CD14-positive monocyte (primary cell): ENCODE measurements around the gene PPP3CA. TPM values are rescaled to one million over a fixed set of nuclear protein-coding genes. Genes with fewer than 3 reads are reported as not detected.

ENCODE experiments used
- DNase-seq, 3 donors: peaks; one replicate each; pipeline ENCODE4 v3.0.0-alpha.2; 2011 to 2022
- H2AFZ ChIP-seq: 2 replicates; pipeline ENCODE4 v1.6.0; 2012; ENCODE audit warnings: mild to moderate bottlenecking, low read depth, low read length, inconsistent platforms; ENCODE audit not compliant: insufficient read depth, poor library complexity, severe bottlenecking
- H3K27ac ChIP-seq, 2 donors: 1 replicate in 1 of 2; 2 replicates in 1 of 2; pipeline ENCODE4 v1.5.1; 2012 to 2013; ENCODE audit warnings: low read length in 2 of 2, control low read depth in 1 of 2, inconsistent platforms in 1 of 2, low read depth in 1 of 2, mild to moderate bottlenecking in 1 of 2
- H3K27me3 ChIP-seq, 2 donors: one replicate each; pipeline versions ENCODE4 v1.6.0 to v1.6.1; 2011 to 2013; ENCODE audit warnings: low read length in 2 of 2; ENCODE audit not compliant: control insufficient read depth in 2 of 2, insufficient read depth in 2 of 2
- H3K36me3 ChIP-seq, 2 donors: replicated peaks in 1 of 2; 1 replicate in 1 of 2; 2 replicates in 1 of 2; pipeline versions ENCODE4 v1.5.1 to v1.6.1; 2012 to 2013; ENCODE audit warnings: low read length in 2 of 2, control low read depth in 1 of 2, inconsistent platforms in 1 of 2, mild to moderate bottlenecking in 1 of 2; ENCODE audit not compliant: insufficient read depth in 2 of 2, control insufficient read depth in 1 of 2
- H3K4me1 ChIP-seq, 2 donors: 1 replicate in 1 of 2; 2 replicates in 1 of 2; pipeline versions ENCODE4 v1.5.1 to v1.6.1; 2012 to 2013; ENCODE audit warnings: low read length in 2 of 2, control low read depth in 1 of 2, inconsistent platforms in 1 of 2, mild to moderate bottlenecking in 1 of 2, moderate library complexity in 1 of 2; ENCODE audit not compliant: insufficient read depth in 2 of 2, control insufficient read depth in 1 of 2
- H3K4me2 ChIP-seq: replicated peaks from 2 replicates; pipeline ENCODE3; 2012; ENCODE audit warnings: low read length, moderate library complexity, mild to moderate bottlenecking; ENCODE audit not compliant: poor library complexity, severe bottlenecking; ENCODE audit errors: extremely low read depth
- H3K4me3 ChIP-seq, 3 experiments: fragments of 200-600 bp in 1 of 3; sonication (generic) in 1 of 3; replicated peaks in 1 of 3; 1 replicate in 2 of 3; 2 replicates in 1 of 3; pipeline ENCODE4 v1.5.1; 2011 to 2013; ENCODE audit warnings: low read length in 3 of 3, mild to moderate bottlenecking in 3 of 3, control low read depth in 2 of 3, low read depth in 2 of 3, inconsistent platforms in 1 of 3, moderate library complexity in 1 of 3
- H3K79me2 ChIP-seq: 2 replicates; pipeline ENCODE4 v1.6.0; 2012; ENCODE audit warnings: mild to moderate bottlenecking, control low read depth, inconsistent platforms, low read length, moderate library complexity; ENCODE audit not compliant: insufficient read depth
- H3K9ac ChIP-seq: 2 replicates; pipeline ENCODE4 v1.6.0; 2017; ENCODE audit warnings: low read length, mild to moderate bottlenecking; ENCODE audit not compliant: insufficient read depth, poor library complexity, severe bottlenecking
- H3K9me3 ChIP-seq, 2 donors: replicated peaks in 1 of 2; 1 replicate in 1 of 2; 2 replicates in 1 of 2; pipeline versions ENCODE4 v1.5.1 to v1.6.1; 2012 to 2013; ENCODE audit warnings: low read length in 2 of 2, control low read depth in 1 of 2; ENCODE audit not compliant: control insufficient read depth in 1 of 2, insufficient read depth in 1 of 2
- H4K20me1 ChIP-seq: 2 replicates; pipeline ENCODE4 v1.6.0; 2012; ENCODE audit warnings: mild to moderate bottlenecking, low read length, control low read depth, moderate library complexity; ENCODE audit not compliant: insufficient read depth
- H3K27ac Mint-ChIP-seq, 7 donors: one replicate each; pipeline ENCODE4 v1.8.0; 2020; ENCODE audit warnings: mild to moderate bottlenecking in 7 of 7, mixed read lengths in 7 of 7, moderate library complexity in 6 of 7, inconsistent platforms in 2 of 7
- H3K27me3 Mint-ChIP-seq, 3 donors: one replicate each; pipeline ENCODE4 v1.8.0; 2021 to 2022; ENCODE audit warnings: low read depth in 3 of 3, mild to moderate bottlenecking in 3 of 3, mixed read lengths in 3 of 3, moderate library complexity in 3 of 3, inconsistent platforms in 1 of 3
- H3K36me3 Mint-ChIP-seq, 2 donors: one replicate each; pipeline ENCODE4 v1.8.0; 2020; ENCODE audit warnings: mixed read lengths in 2 of 2, inconsistent platforms in 1 of 2, mild to moderate bottlenecking in 1 of 2
- H3K4me1 Mint-ChIP-seq: one replicate; pipeline ENCODE4 v1.8.0; 2020; ENCODE audit warnings: mild to moderate bottlenecking, mixed read lengths
- H3K4me3 Mint-ChIP-seq, 2 donors: one replicate each; pipeline ENCODE4 v1.8.0; 2020; ENCODE audit warnings: mild to moderate bottlenecking in 2 of 2, mixed read lengths in 2 of 2, moderate library complexity in 1 of 2
- H3K9me3 Mint-ChIP-seq, 7 donors: one replicate each; pipeline ENCODE4 v1.8.0; 2020 to 2022; ENCODE audit warnings: mixed read lengths in 7 of 7, mild to moderate bottlenecking in 6 of 7, moderate library complexity in 6 of 7, inconsistent platforms in 2 of 7
- WGBS: methylation state at CpG from one replicate; pipeline ENCODE4 v1.1.5; 2013; ENCODE audit warnings: missing lambda C conversion rate; ENCODE audit not compliant: insufficient coverage; 5-methylcytosine and 5-hydroxymethylcytosine counted together
- intact Hi-C, 2 donors: fragments of 100-400 bp; cut with micrococcal nuclease; formaldehyde crosslinking; loops; one replicate each; pipeline versions ENCODE4 v1.15.0 to v1.15.1; 2023
- polyA plus RNA-seq, 3 donors: library from polyadenylated mRNA; depleted of rRNA in 1 of 3; unstranded in 2 of 3; stranded (reverse) in 1 of 3; fragments of 300-500 nt in 2 of 3; fragments of >200 nt in 1 of 3; fragmentation: Illumina TruSeq in 2 of 3; gene quantifications; 1 replicate in 2 of 3; 2 replicates in 1 of 3; pipeline ENCODE4 v1.2.3, GENCODE V29; 2012 to 2021
- TF ChIP-seq, protein P1 (sequence below): fragments of 200-600 bp; IDR thresholded peaks from one replicate; pipeline ENCODE4 v1.8.0; 2022; ENCODE audit warnings: antibody characterized with exemption, mild to moderate bottlenecking

Gene PPP3CA
- polyA plus RNA-seq, 3 donors, result 5.1 to 9.7 (median 8.9) TPM

DNA sequence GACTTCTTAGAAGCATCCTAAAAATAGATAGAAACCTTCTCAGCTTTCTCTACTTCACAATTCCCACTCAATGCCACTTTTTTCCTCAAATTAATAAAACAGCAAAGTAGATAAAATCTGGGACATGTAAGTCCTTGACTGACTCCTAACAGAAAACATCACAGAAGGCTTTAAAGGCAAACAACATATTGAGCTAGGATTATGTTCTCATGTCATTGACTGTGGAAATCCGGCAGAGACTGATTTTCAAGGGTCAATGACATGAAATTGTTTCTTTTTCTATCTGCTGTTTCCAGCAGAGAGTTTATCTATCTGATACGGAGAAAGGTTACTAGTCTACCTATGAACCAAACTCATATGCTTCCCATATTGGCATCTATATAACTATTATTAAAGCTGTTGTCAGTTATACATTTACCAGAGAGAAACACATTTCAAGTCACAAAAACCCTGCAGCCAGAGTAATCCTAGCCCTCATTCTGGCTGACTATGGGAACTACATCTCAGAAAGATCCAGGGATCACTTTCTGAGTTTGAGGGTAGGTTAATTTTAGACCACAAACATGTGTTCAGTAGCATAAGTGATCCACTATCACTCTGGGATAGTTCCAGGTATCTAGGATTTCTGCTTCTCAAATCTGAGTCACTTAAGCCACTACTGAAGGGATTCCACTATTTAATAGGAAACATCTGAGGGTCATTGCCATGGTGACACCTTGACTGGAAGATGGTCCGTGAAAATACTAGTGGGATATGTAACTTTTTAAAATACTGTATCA, 147.6 kb downstream of the PPP3CA start:
- Histone ChIP-seq H3K27me3 (no peaks in the 10 kb centered on the region), H2AFZ (no peak overlapping the region), H3K79me2 (peaks cover 73% of the 10 kb centered on the region), H4K20me1 (peaks cover 60% of the 10 kb centered on the region), H3K4me3 (no peak overlapping the region), H3K4me2 (no peak overlapping the region), H3K9ac (no peak overlapping the region), H3K36me3 (peaks cover 2 to 12% of the 10 kb centered on the region in 2 donors), H3K27ac (peak overlapping the region in 1 of 2 donors; percentile 72), H3K4me1 (peaks cover 11 to 17% of the 10 kb centered on the region in 2 donors), H3K9me3 (no peaks in the 10 kb centered on the region)
- WGBS, result no CpG with 5 or more reads among the region's 3 CpGs
- Mint-ChIP-seq H3K27me3 (peaks cover 0 to 1% (median 0%) of the 10 kb centered on the region in 3 donors), H3K36me3 (peaks cover 8 to 12% of the 10 kb centered on the region in 2 donors), H3K4me1 (peaks cover 17% of the 10 kb centered on the region), H3K27ac (peak overlapping the region; percentile 75 to 92 (median 86)), H3K9me3 (no peaks in the 10 kb centered on the region), H3K4me3 (no peak overlapping the region)
- TF ChIP-seq, protein P1, sequence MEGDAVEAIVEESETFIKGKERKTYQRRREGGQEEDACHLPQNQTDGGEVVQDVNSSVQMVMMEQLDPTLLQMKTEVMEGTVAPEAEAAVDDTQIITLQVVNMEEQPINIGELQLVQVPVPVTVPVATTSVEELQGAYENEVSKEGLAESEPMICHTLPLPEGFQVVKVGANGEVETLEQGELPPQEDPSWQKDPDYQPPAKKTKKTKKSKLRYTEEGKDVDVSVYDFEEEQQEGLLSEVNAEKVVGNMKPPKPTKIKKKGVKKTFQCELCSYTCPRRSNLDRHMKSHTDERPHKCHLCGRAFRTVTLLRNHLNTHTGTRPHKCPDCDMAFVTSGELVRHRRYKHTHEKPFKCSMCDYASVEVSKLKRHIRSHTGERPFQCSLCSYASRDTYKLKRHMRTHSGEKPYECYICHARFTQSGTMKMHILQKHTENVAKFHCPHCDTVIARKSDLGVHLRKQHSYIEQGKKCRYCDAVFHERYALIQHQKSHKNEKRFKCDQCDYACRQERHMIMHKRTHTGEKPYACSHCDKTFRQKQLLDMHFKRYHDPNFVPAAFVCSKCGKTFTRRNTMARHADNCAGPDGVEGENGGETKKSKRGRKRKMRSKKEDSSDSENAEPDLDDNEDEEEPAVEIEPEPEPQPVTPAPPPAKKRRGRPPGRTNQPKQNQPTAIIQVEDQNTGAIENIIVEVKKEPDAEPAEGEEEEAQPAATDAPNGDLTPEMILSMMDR, result no peak
- DNase-seq, result peak in 2 of 3 donors; percentile 22 to 33
- intact Hi-C loops, result loop anchor here (10.0 kb wide), 1 partner anchor 145 kb away; the partner anchor contains the start of gene PPP3CA (in 2 of the 2)

- no peak overlapping the region for H3K27ac ChIP-seq
- peaks cover 0 to 1% (median 0%) of the 10 kb centered on the region in 3 donors for H3K27me3 Mint-ChIP-seq
- no peaks in the 10 kb centered on the region for H3K9me3 Mint-ChIP-seq
- H3K4me1 Mint-ChIP-seq, result peaks cover 17% of the 10 kb centered on the region
- H3K4me3 ChIP-seq, result no peak overlapping the region
- peak overlapping the region in 4 of 7 donors; percentile 26 to 65 (median 46) for H3K27ac Mint-ChIP-seq
- DNase-seq, result no peak
- H3K4me2 ChIP-seq, result no peak overlapping the region
- peaks cover 55% of the 10 kb centered on the region for H4K20me1 ChIP-seq
- H2AFZ ChIP-seq, result no peak overlapping the region
- H3K4me1 ChIP-seq, result peaks cover 11 to 17% of the 10 kb centered on the region in 2 donors
- peaks cover 65% of the 10 kb centered on the region for H3K79me2 ChIP-seq
- TF ChIP-seq, protein P1, result no peak
- 100% methylated on average over 2 of the region's 4 CpGs for WGBS
- H3K27me3 ChIP-seq, result no peaks in the 10 kb centered on the region
- intact Hi-C loops, result loop anchor here (10.0 kb wide), 1 partner anchor 146 kb away; the partner anchor contains the start of gene PPP3CA (in 2 of the 2)
- H3K36me3 Mint-ChIP-seq, result peaks cover 14 to 16% of the 10 kb centered on the region in 2 donors
- no peak overlapping the region for H3K4me3 Mint-ChIP-seq
- peaks cover 5 to 21% of the 10 kb centered on the region in 2 donors for H3K36me3 ChIP-seq
- H3K9me3 ChIP-seq, result no peaks in the 10 kb centered on the region
- no peak overlapping the region for H3K9ac ChIP-seq
These were observed 148.5 kb downstream of the PPP3CA start for GRCh38 chr4:101198682-101199339.
